Mesendoderm (in vitro differentiated cells): ENCODE results near the gene PGGHG.

Experiments
- DNase-seq: peaks from one replicate; pipeline ENCODE4 v3.0.0; 2013
- H2AK5ac ChIP-seq: 2 replicates; pipeline ENCODE4 v1.6.1; 2013; ENCODE audit warnings: low read length, inconsistent platforms
- H2BK120ac ChIP-seq: 2 replicates; pipeline ENCODE4 v1.6.1; 2013; ENCODE audit warnings: low read depth, mild to moderate bottlenecking, low read length, moderate library complexity, mixed read lengths
- H2BK15ac ChIP-seq: replicated peaks from 2 replicates; pipeline ENCODE4 v1.6.1; 2013; ENCODE audit warnings: low read depth, mild to moderate bottlenecking, moderate library complexity
- H2BK5ac ChIP-seq: 2 replicates; pipeline ENCODE4 v1.6.1; 2013; ENCODE audit warnings: low read length, inconsistent platforms
- H3K18ac ChIP-seq: 2 replicates; pipeline ENCODE4 v1.6.1; 2013; ENCODE audit warnings: mild to moderate bottlenecking, low read length, mixed read lengths
- H3K23ac ChIP-seq: one replicate; pipeline ENCODE4 v1.6.1; 2013; ENCODE audit warnings: low read length
- H3K27ac ChIP-seq: 2 replicates; pipeline ENCODE4 v1.5.1; 2013; ENCODE audit warnings: low read depth, mild to moderate bottlenecking, inconsistent platforms, low read length, moderate library complexity
- H3K27me3 ChIP-seq: 2 replicates; pipeline ENCODE4 v1.6.1; 2013; ENCODE audit warnings: low read length, control low read depth, mild to moderate bottlenecking, inconsistent platforms; ENCODE audit not compliant: insufficient read depth, poor library complexity
- H3K36me3 ChIP-seq: 2 replicates; pipeline ENCODE4 v1.6.1; 2013; ENCODE audit warnings: low read length, inconsistent platforms; ENCODE audit not compliant: control insufficient read depth, insufficient read depth
- H3K4ac ChIP-seq: one replicate; pipeline ENCODE4 v1.6.1; 2013; ENCODE audit warnings: low read depth, mild to moderate bottlenecking, low read length, moderate library complexity
- H3K4me1 ChIP-seq: 2 replicates; pipeline ENCODE4 v1.6.1; 2013; ENCODE audit warnings: low read depth, low read length, inconsistent platforms; ENCODE audit not compliant: control insufficient read depth
- H3K4me2 ChIP-seq: 2 replicates; pipeline ENCODE4 v1.6.1; 2013; ENCODE audit warnings: low read length
- H3K4me3 ChIP-seq: 2 replicates; pipeline ENCODE4 v1.5.1; 2013; ENCODE audit warnings: mild to moderate bottlenecking, low read length
- H3K56ac ChIP-seq: one replicate; pipeline ENCODE4 v1.6.1; 2013; ENCODE audit warnings: low read length
- H3K79me1 ChIP-seq: 2 replicates; pipeline ENCODE4 v1.6.1; 2013; ENCODE audit warnings: low read length, inconsistent platforms
- H3K79me2 ChIP-seq: 2 replicates; pipeline ENCODE4 v1.6.1; 2013; ENCODE audit warnings: mild to moderate bottlenecking, low read length; ENCODE audit not compliant: control insufficient read depth, insufficient read depth
- H3K9ac ChIP-seq: 2 replicates; pipeline ENCODE4 v1.6.1; 2013; ENCODE audit warnings: low read length, inconsistent platforms
- H4K5ac ChIP-seq: one replicate; pipeline ENCODE4 v1.6.1; 2013; ENCODE audit warnings: low read length
- H4K8ac ChIP-seq: one replicate; pipeline ENCODE4 v1.6.1; 2013; ENCODE audit warnings: low read depth, mild to moderate bottlenecking, control low read depth, low read length, moderate library complexity
- WGBS: extraction: QIAGEN DNeasy Blood & Tissue Kit; methylation state at CpG from one replicate; pipeline ENCODE4 v1.1.7; 2013; ENCODE audit warnings: low lambda C conversion rate, missing lambda C conversion rate; ENCODE audit not compliant: insufficient coverage; ENCODE audit errors: extremely low coverage; 5-methylcytosine and 5-hydroxymethylcytosine counted together

PGGHG gene

DNA sequence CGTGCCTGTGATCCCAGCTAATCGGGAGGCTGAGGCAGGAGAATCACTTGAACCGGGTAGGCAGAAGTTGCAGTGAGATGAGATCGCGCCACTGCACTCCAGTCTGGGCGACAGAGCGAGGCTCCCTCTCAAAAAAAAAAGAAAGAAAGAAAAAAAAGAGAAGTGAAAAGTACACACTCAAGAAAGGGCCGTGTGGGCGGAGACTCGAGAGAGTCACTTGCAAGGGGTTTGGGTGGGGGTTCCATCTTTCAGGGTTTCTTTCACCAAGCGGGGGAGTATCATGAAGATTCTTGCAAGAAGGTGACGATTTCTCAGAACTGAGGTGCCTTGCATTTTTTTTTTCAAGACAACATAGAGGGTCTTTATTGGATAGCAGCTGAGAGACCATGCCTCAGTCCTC lies 14.4 kb downstream of the PGGHG start:
- no peak overlapping the region for H3K18ac ChIP-seq
- H3K23ac ChIP-seq = no peak overlapping the region
- no CpG with 5 or more reads among the region's 12 CpGs for WGBS
- no peaks in the 10 kb centered on the region for H3K27me3 ChIP-seq
- H3K4me3 ChIP-seq = no peak overlapping the region
- no peak overlapping the region for H3K4me2 ChIP-seq
- no peak overlapping the region for H2BK5ac ChIP-seq
- no peaks in the 10 kb centered on the region for H3K79me1 ChIP-seq
- H2AK5ac ChIP-seq = no peak overlapping the region
- H3K79me2 ChIP-seq = no peaks in the 10 kb centered on the region
- no peak overlapping the region for H4K5ac ChIP-seq
- peaks cover 9% of the 10 kb centered on the region for H3K4me1 ChIP-seq
- DNase-seq = no peak
- no peak overlapping the region for H2BK15ac ChIP-seq
- H3K56ac ChIP-seq = no peak overlapping the region
- H3K9ac ChIP-seq = no peak overlapping the region
- H2BK120ac ChIP-seq = no peak overlapping the region
- H3K36me3 ChIP-seq = no peaks in the 10 kb centered on the region
- H3K27ac ChIP-seq = no peak overlapping the region
- H3K4ac ChIP-seq = no peak overlapping the region
- no peak overlapping the region for H4K8ac ChIP-seq

DNA sequence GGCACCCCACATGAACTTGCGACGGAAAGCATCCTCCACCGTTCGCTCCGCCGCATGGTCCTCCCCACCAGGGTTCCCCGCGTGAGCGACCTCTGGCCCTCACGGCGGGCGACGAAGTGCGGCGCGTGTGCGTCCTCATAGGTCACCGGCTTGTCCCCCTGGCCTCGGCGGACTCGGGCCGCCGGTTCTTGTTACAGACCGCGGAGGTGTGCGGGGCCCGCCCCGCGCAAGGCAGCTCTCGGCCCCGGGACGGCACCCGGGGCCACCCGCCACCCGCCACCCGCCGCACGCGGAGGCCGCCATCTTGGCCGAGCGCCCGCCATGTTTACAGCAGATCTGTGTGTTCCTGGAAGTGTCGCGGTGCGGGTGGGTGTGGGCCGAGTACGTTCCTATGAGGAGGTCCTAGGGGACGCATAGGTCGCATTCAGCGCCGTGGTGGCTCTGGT lies 15.2 kb downstream of the PGGHG start:
- H3K4me1 ChIP-seq = peaks cover 11% of the 10 kb centered on the region
- H2AK5ac ChIP-seq = peak overlapping the region; percentile 22
- no peaks in the 10 kb centered on the region for H3K79me1 ChIP-seq
- WGBS = no CpG with 5 or more reads among the region's 52 CpGs
- no peaks in the 10 kb centered on the region for H3K27me3 ChIP-seq
- H4K5ac ChIP-seq = no peak overlapping the region
- no peak overlapping the region for H3K9ac ChIP-seq
- no peak overlapping the region for H3K4ac ChIP-seq
- H3K18ac ChIP-seq = no peak overlapping the region
- H3K4me3 ChIP-seq = no peak overlapping the region
- no peaks in the 10 kb centered on the region for H3K36me3 ChIP-seq
- H2BK5ac ChIP-seq = no peak overlapping the region
- no peak overlapping the region for H3K4me2 ChIP-seq
- no peak overlapping the region for H3K23ac ChIP-seq
- peak overlapping the region; percentile 42 for H3K56ac ChIP-seq
- H2BK15ac ChIP-seq = no peak overlapping the region
- H4K8ac ChIP-seq = no peak overlapping the region
- peaks cover 2% of the 10 kb centered on the region for H3K79me2 ChIP-seq
- no peak overlapping the region for H2BK120ac ChIP-seq
- H3K27ac ChIP-seq = no peak overlapping the region
- DNase-seq = no peak

DNA sequence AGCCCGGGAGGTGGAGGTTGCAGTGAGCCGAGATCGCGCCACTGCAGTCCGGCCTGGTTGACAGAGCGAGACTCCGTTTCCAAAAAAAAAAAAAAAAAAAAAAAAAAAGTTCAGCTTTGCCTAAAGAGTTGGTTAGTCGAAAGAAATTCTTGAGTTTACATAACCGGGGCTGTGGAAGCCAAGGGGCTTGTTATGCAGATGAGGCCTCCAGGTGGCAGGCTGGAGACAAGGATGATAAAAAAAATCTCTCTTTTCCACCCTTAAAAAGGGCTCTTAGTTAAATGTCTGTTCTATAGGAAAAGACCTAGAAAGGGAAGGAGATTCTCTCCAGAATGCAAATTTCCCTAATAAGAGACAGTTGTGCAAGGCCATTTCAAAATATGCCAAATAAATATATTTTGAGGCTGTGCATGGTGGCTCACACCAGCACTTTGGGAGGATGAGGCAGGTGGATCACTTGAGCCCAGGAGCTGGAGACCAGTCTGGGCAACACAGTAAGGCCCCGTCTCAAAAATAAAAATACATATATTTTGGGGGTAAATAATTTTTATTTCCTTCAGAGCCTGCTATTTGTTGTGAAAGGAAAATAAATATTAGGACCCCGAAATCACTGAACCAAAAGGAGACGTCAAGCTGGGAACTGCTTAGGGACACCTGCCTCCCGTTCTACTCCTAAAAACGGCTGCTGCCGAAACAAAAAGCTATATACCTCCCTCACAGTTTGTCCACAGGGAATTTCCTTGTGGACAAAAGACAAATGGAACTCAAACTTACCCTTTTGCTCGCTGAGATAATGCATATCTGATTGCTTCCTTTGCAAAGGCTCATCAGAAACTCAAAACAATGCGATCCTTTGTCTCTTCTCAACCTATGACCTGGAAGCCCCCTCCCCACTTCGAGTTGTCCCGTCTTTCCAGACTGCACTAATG lies 16.3 kb downstream of the PGGHG start:
- Histone ChIP-seq H3K27me3 (no peaks in the 10 kb centered on the region), H3K36me3 (no peaks in the 10 kb centered on the region), H3K79me2 (peaks cover 5% of the 10 kb centered on the region), H3K23ac (no peak overlapping the region), H4K5ac (no peak overlapping the region), H2BK5ac (no peak overlapping the region), H3K27ac (no peak overlapping the region), H3K18ac (no peak overlapping the region), H2AK5ac (no peak overlapping the region), H2BK120ac (no peak overlapping the region), H3K79me1 (no peaks in the 10 kb centered on the region), H4K8ac (no peak overlapping the region), H3K9ac (no peak overlapping the region), H2BK15ac (no peak overlapping the region), H3K56ac (peak overlapping the region; percentile 18), H3K4me1 (peaks cover 14% of the 10 kb centered on the region), H3K4me2 (no peak overlapping the region), H3K4ac (no peak overlapping the region), H3K4me3 (no peak overlapping the region)
- DNase-seq = peak; percentile 81
- no CpG with 5 or more reads among the region's 19 CpGs for WGBS

- H3K23ac ChIP-seq = no peak overlapping the region
- WGBS = no CpG with 5 or more reads among the region's 10 CpGs
- H3K4me1 ChIP-seq = peaks cover 10% of the 10 kb centered on the region
- peaks cover 5% of the 10 kb centered on the region for H3K79me2 ChIP-seq
- H4K8ac ChIP-seq = no peak overlapping the region
- no peak overlapping the region for H3K27ac ChIP-seq
- H3K27me3 ChIP-seq = no peaks in the 10 kb centered on the region
- no peak overlapping the region for H3K18ac ChIP-seq
- no peak overlapping the region for H3K4me2 ChIP-seq
- H3K9ac ChIP-seq = peak overlapping the region; percentile 1
- H2BK15ac ChIP-seq = no peak overlapping the region
- H2BK120ac ChIP-seq = no peak overlapping the region
- H2BK5ac ChIP-seq = peak overlapping the region; percentile 17
- no peak overlapping the region for H4K5ac ChIP-seq
- H3K36me3 ChIP-seq = no peaks in the 10 kb centered on the region
- H3K79me1 ChIP-seq = no peaks in the 10 kb centered on the region
- H3K4me3 ChIP-seq = no peak overlapping the region
- peak overlapping the region; percentile 87 for H2AK5ac ChIP-seq
- DNase-seq = no peak
- H3K4ac ChIP-seq = no peak overlapping the region
- H3K56ac ChIP-seq = peak overlapping the region; percentile 74
Observed at GRCh38 chr11:305844-306211, 16.9 kb downstream of the PGGHG start.

GRCh38 chr11:306645-307371 lies 17.9 kb downstream of the PGGHG start:
- H3K79me1 ChIP-seq = no peaks in the 10 kb centered on the region
- H3K4me2 ChIP-seq = no peak overlapping the region
- no peak overlapping the region for H3K4ac ChIP-seq
- no peak overlapping the region for H3K23ac ChIP-seq
- H2AK5ac ChIP-seq = peak overlapping the region; percentile 87
- no peak overlapping the region for H3K18ac ChIP-seq
- H3K56ac ChIP-seq = peak overlapping the region; percentile 74
- no peak overlapping the region for H4K5ac ChIP-seq
- no peak for DNase-seq
- no peak overlapping the region for H2BK120ac ChIP-seq
- no peak overlapping the region for H3K4me3 ChIP-seq
- no peak overlapping the region for H4K8ac ChIP-seq
- peak overlapping the region; percentile 35 for H2BK5ac ChIP-seq
- no CpG with 5 or more reads among the region's 17 CpGs for WGBS
- H3K79me2 ChIP-seq = peaks cover 5% of the 10 kb centered on the region
- H3K27ac ChIP-seq = no peak overlapping the region
- no peaks in the 10 kb centered on the region for H3K27me3 ChIP-seq
- H2BK15ac ChIP-seq = peak overlapping the region; percentile 4
- no peak overlapping the region for H3K9ac ChIP-seq
- peaks cover 11% of the 10 kb centered on the region for H3K4me1 ChIP-seq
- no peaks in the 10 kb centered on the region for H3K36me3 ChIP-seq
